Activated naive CD8-positive, alpha-beta T cell treated with anti-CD3 and anti-CD28 coated beads, Interleukin-2, amount 50 U/mL, for 24 hours (primary cell): ENCODE measurements around the gene ARID1B.

ENCODE experiments used
- ATAC-seq: fragments of 150-1000 bp; cut with Tn5 transposase; one replicate; pipeline ENCODE4 v1.10.0; 2021
- DNase-seq: peaks from one replicate; pipeline ENCODE4 v3.0.0; 2021
- H3K27ac Mint-ChIP-seq: one replicate; pipeline ENCODE4 v1.8.0; 2021; ENCODE audit warnings: mild to moderate bottlenecking, mixed read lengths
- H3K27me3 Mint-ChIP-seq: one replicate; pipeline ENCODE4 v1.8.0; 2021; ENCODE audit warnings: mixed read lengths
- H3K36me3 Mint-ChIP-seq: one replicate; pipeline ENCODE4 v1.8.0; 2021; ENCODE audit warnings: low read depth, mixed read lengths
- H3K4me1 Mint-ChIP-seq: one replicate; pipeline ENCODE4 v1.8.0; 2021; ENCODE audit warnings: mixed read lengths
- H3K4me3 Mint-ChIP-seq: one replicate; pipeline ENCODE4 v1.8.0; 2021; ENCODE audit warnings: mild to moderate bottlenecking, moderate library complexity, mixed read lengths
- H3K9me3 Mint-ChIP-seq: one replicate; pipeline ENCODE4 v1.8.0; 2021; ENCODE audit warnings: mixed read lengths

The ARID1B gene

DNA sequence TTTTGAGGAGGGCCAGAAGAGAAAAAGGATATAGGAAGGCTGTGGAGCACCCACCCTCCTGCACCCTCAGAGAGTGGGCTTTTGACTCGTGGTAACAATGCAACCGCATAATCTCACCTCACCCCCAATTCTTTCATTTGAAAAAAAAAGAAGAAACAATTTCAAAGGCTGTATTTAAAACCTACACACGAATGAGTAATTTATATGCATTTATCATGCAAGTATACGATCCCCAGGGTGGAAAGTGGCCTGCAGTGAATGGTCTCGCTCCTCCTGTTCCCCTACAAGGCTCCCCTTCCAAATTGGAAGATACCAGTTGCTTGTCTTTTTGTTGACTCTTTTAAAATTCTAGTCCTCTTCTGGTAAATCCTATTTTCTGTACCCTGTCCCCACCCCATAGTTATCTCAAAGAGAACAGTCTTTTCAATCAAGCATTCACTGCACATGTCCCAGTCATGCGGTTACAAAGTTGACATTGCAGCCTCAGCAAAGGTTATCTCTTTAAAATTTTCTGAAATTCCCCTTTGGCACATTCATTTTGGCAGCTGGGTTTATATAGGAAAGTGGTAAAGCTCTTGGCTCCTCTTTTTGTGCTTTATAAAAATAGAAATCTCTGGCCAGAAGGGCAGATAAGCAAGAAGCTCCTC, 110.6 kb downstream of the ARID1B start:
- no peaks in the 10 kb centered on the region for H3K27me3 Mint-ChIP-seq
- peak; percentile 42 for ATAC-seq
- peak overlapping the region; percentile 73 for H3K27ac Mint-ChIP-seq
- peaks cover 2% of the 10 kb centered on the region for H3K36me3 Mint-ChIP-seq
- no peak for DNase-seq
- peaks cover 61% of the 10 kb centered on the region for H3K4me1 Mint-ChIP-seq
- H3K9me3 Mint-ChIP-seq: no peaks in the 10 kb centered on the region
- H3K4me3 Mint-ChIP-seq: no peak overlapping the region

DNA sequence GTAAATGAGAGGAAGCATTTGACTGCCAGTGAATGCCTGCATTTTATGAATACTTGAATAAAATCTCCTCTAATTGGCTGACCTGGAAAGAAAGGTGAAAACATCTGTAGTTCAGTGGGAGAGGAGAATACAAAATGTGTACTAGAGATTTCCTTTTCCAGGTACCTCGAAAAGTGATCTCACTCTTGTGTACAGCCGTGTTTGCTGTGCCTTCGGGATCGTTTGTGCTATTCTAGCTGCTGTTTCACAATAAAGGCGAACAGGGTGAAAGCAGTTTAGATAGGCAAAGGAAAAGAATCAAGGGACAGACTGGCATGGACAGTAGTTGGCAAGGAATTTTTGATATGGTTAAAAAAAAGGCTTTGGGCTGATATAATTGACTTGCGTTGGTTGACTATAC, 112.3 kb downstream of the ARID1B start:
- no peak overlapping the region for H3K4me3 Mint-ChIP-seq
- DNase-seq (no peak), ATAC-seq (no peak)
- peaks cover 48% of the 10 kb centered on the region for H3K4me1 Mint-ChIP-seq
- no peaks in the 10 kb centered on the region for H3K9me3 Mint-ChIP-seq
- no peak overlapping the region for H3K27ac Mint-ChIP-seq
- H3K27me3 Mint-ChIP-seq: no peaks in the 10 kb centered on the region
- peaks cover 2% of the 10 kb centered on the region for H3K36me3 Mint-ChIP-seq

DNA sequence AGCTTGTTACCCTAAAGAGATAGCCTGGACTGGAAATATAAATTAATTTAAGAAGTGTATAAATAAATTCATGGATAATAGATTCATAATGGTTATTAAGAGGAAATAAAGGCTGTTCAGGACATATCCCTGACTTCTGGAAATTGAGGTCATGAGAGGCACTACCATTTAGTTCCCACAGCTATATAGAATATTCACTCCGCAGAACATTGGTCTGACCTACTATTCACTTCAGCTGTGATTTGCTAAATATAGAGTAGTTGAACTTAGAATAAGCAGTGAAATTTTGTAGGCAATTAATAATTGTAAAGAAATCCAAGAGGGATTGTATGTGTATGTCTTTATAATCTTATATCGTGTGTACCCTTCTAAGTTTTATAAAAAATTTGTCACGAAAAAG, 112.8 kb downstream of the ARID1B start:
- no peak for ATAC-seq
- Mint-ChIP-seq H3K4me1 (peaks cover 48% of the 10 kb centered on the region), H3K27me3 (no peaks in the 10 kb centered on the region), H3K4me3 (no peak overlapping the region), H3K36me3 (peaks cover 2% of the 10 kb centered on the region), H3K27ac (no peak overlapping the region), H3K9me3 (no peaks in the 10 kb centered on the region)
- DNase-seq: no peak

DNA sequence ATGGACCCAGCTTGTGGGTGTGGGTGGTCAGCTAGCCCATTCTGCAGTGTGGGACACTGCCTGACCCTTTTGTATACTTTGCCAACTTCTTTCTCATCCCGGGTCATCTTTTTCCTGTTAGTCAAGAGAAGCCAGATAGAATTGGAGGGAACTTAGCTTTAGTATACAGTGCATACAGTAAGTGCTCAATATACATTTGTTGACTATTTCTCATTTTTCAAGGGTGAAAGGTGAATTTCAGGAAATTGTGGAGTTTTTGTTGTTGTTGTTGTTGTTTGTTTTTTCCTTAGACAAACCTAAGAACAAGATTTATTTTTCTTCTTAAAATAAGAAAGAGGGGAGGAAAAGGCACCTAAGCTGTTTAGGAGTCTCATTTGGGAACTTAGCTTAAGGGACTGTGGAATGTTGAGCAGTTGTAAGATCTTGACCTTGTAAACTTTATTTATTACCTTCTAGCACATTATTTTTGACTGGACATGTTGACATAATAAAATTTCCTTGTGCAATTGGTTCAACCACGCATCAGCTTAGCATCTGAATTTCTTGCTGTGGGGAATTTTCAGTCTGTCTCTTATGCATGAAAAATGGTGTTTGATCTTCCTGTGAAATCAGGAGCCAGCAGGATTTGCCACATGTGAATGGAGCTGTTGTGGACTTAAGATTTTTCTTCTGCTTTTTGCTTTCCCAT, 113.6 kb downstream of the ARID1B start:
- peaks cover 47% of the 10 kb centered on the region for H3K4me1 Mint-ChIP-seq

DNA sequence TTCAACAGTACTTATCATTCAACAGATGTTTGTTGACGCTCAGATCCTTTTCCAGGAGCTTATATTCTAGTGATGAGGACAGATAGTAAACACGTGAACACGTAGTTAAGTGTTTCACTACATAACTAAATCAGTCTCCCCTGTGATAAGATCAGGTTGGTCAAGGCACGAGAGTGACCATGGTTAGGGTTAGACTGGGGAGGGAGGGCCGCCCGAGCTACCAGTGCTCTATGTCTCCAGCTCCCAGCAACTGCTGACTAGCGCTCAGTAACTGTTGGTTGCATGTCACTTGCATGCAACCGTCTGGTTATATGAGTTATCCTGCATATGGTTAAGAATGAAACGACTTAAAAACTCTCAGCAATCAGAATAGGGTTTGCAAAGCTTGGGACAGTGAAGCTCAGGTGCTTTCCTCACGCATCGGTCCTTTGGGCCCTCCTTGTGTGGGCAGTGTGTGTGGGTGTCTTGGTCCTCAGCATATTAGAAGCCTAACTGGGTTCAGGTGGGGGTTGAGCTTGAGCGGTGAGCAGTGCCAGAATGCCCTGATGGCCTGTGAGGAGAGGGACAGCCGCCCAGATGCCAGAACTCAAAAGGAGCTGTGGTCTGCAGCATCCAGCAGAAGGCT, 120.8 kb downstream of the ARID1B start:
- DNase-seq (no peak), ATAC-seq (no peak)
- Mint-ChIP-seq H3K36me3 (peaks cover 4% of the 10 kb centered on the region), H3K4me3 (no peak overlapping the region), H3K9me3 (no peaks in the 10 kb centered on the region), H3K4me1 (peaks cover 46% of the 10 kb centered on the region), H3K27me3 (no peaks in the 10 kb centered on the region), H3K27ac (no peak overlapping the region)

More for the DNA sequence above, 113.6 kb downstream of the ARID1B start:
- Mint-ChIP-seq H3K27ac (no peak overlapping the region), H3K9me3 (no peaks in the 10 kb centered on the region), H3K4me3 (no peak overlapping the region), H3K27me3 (no peaks in the 10 kb centered on the region), H3K36me3 (peaks cover 2% of the 10 kb centered on the region)
- ATAC-seq: no peak
- no peak for DNase-seq

DNA sequence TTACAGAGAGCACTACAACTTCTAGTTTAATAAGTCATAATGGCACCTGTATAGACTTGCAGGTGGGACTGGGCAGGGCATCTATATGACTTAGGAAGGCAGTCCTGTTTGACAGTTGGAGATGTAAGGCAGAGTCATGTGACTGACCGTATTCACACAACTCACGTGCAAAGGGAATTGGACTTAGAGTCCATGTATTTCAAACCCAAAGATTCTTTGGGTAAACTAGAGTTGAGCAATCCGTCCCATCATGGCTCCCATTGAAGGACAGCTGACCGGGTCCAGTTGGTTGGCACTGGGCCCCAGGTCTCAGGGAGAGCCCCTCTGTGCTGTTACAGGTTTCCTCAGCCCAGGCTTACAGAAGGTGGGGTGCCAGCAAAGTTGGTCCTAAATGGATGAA, 121.9 kb downstream of the ARID1B start:
- Mint-ChIP-seq H3K27me3 (no peaks in the 10 kb centered on the region), H3K36me3 (peaks cover 6% of the 10 kb centered on the region), H3K4me3 (no peak overlapping the region), H3K27ac (no peak overlapping the region), H3K9me3 (no peaks in the 10 kb centered on the region), H3K4me1 (peaks cover 42% of the 10 kb centered on the region)
- ATAC-seq (no peak), DNase-seq (no peak)

DNA sequence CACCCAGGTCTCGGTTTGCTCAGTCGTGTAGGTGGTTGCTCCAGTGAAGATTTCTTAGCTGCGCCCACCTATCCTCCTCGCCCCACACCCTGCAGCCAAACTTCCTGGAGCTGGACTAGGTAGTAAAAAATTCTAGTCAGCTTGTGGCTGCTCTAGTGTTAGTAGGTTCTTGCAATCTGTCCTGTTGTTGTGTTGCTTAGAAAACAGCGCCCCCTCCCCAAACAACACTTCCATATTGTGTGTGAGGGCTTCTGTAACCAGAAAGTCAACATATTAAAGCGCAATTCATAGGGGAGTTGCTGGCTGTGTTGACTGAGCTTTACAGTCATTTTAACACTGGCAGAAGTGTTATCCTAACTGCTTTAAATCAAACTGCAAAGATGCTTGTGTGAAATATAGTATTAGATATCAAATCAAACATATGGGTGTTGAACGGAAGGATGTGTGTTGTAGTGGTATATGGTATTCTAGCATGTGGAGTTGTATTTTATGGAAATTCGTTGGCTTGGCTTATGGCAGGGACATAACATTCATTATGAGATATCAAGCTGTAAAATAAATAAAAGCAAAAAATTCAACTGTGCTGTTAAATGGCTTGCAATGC, 122.5 kb downstream of the ARID1B start:
- Mint-ChIP-seq H3K9me3 (no peaks in the 10 kb centered on the region), H3K4me1 (peaks cover 42% of the 10 kb centered on the region), H3K4me3 (no peak overlapping the region), H3K27ac (no peak overlapping the region), H3K27me3 (no peaks in the 10 kb centered on the region), H3K36me3 (peaks cover 7% of the 10 kb centered on the region)
- ATAC-seq (no peak), DNase-seq (no peak)

DNA sequence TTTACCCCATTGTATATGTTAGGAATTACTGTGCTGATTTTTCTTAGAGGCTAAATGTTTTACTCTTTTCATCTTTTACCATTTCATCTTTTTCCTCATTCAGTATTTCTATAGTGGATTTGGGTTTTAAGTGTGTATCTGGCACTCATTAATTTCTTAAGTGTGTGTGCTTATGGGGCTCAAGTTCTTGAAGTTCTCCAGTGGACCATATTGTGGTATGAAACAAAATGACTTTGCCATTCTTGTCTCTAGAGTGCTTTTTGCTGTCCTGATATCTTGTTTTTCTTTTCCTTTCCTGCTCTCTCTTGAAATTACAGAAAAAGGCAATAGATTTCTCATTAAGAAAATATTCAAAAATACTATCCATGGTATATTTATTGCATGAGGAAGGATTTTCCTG, 123.1 kb downstream of the ARID1B start:
- no peak overlapping the region for H3K27ac Mint-ChIP-seq
- no peaks in the 10 kb centered on the region for H3K9me3 Mint-ChIP-seq
- no peak overlapping the region for H3K4me3 Mint-ChIP-seq
- DNase-seq (no peak), ATAC-seq (no peak)
- peaks cover 7% of the 10 kb centered on the region for H3K36me3 Mint-ChIP-seq
- no peaks in the 10 kb centered on the region for H3K27me3 Mint-ChIP-seq
- H3K4me1 Mint-ChIP-seq: peaks cover 37% of the 10 kb centered on the region

DNA sequence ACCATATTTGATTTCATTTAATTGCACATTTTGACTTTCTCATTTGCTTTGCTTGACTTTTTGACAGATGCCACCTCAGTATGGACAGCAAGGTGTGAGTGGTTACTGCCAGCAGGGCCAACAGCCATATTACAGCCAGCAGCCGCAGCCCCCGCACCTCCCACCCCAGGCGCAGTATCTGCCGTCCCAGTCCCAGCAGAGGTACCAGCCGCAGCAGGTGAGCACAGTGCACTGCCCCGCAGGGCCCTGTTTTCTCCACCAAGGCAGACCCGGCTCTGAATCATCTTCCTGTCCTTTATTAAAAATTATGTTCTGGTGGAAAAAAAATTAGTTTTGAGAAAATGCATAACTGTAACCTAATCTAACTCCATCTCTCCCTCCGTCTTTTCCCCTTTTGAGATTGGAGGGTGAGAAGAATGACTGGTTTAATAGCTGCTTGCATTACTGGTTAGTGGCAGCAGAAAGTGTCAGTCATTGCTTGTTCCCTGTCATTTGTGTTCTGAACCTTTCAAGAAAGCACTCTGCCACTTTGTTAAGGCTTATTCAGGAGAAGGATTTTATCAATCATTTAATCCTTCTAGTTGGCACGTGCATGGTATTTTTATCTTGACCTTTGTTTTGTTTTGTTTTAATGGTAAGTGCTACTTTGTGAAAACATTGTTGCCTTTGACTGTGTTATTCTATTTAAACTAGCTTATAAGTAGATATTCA, 124.3 kb downstream of the ARID1B start:
- no peaks in the 10 kb centered on the region for H3K27me3 Mint-ChIP-seq
- DNase-seq (no peak), ATAC-seq (no peak)
- peaks cover 10% of the 10 kb centered on the region for H3K36me3 Mint-ChIP-seq
- H3K4me1 Mint-ChIP-seq: peaks cover 43% of the 10 kb centered on the region
- H3K27ac Mint-ChIP-seq: no peak overlapping the region
- no peak overlapping the region for H3K4me3 Mint-ChIP-seq
- H3K9me3 Mint-ChIP-seq: no peaks in the 10 kb centered on the region

DNA sequence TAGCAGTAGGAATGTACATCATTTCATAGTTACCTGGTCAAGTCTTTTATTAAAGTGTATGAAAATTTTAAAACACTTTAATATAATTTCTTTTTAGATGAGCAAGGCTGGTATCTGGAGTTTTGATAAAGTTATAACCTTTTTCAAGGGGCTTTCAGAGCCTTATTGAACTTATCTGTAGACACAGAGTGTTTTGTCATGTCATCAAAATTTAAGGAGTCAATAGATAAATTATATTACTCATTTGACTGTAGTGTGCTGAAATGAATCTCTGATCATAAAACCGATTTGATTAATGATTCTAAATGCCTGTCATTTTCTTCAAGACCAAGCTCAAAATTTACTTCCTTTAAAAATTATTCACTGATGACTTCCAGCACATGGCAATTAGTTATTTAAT, 125.6 kb downstream of the ARID1B start:
- Mint-ChIP-seq H3K27me3 (no peaks in the 10 kb centered on the region), H3K4me1 (peaks cover 47% of the 10 kb centered on the region), H3K9me3 (no peaks in the 10 kb centered on the region), H3K4me3 (no peak overlapping the region), H3K36me3 (peaks cover 17% of the 10 kb centered on the region), H3K27ac (no peak overlapping the region)
- no peak for ATAC-seq
- DNase-seq: no peak

DNA sequence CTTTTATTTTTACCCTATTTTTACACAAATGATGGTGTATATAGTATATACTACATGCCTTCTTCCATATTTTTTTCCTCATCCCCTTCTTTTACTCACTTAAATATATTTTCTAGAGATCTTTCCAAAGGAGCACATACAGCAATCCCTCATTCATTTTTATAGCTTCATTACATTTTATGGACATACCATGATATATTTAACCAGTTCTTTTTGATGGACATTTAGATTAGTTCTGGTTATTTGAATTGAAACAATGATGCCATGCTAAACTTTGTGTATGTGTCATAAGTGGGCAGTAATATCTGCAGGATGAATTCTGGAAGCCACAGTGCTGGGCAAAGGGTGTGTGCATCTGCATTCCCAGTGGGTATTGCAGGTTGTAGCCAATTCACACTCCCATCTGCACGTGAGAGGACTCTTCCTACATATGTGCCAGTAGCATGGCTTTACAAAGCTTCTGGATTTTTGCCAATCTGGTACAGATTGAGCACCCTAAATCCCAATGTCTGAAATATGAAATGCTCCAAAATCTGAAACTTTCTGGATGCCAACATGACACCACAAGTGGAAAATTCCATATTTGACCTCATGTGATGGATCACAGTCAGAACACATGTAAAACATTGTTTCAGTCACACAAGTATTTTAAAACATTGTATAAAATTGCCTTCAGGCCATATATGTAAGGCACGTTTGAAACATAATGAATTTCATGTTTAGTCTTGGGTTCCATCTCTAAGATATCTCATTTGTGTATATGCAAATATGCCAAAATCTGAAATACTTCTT, 127.2 kb downstream of the ARID1B start:
- Mint-ChIP-seq H3K27me3 (no peaks in the 10 kb centered on the region), H3K36me3 (peaks cover 24% of the 10 kb centered on the region), H3K9me3 (no peaks in the 10 kb centered on the region), H3K4me1 (peaks cover 45% of the 10 kb centered on the region), H3K27ac (no peak overlapping the region), H3K4me3 (no peak overlapping the region)
- DNase-seq (no peak), ATAC-seq (no peak)

DNA sequence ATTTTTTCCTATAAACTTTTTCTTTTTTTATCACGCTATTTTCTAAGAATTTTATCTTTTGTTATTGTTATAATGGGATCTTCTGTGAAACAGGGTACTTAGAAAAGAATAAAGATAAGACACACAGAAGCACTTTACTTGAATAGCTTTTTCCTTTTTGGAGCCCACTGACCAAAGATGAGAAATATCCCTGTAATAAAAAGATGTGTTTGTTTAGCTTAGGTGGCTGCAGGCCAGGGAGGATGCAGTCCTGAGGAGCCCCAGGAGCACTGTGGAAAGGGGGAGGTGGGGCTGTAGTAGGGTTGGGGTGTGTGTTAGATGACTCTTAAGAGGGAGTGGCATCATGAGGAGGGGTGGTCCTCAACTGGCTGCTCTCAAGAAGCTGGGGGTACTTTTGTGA, 128.6 kb downstream of the ARID1B start:
- no peak overlapping the region for H3K27ac Mint-ChIP-seq
- no peak for ATAC-seq
- H3K9me3 Mint-ChIP-seq: no peaks in the 10 kb centered on the region
- H3K4me1 Mint-ChIP-seq: peaks cover 47% of the 10 kb centered on the region
- DNase-seq: no peak
- H3K36me3 Mint-ChIP-seq: peaks cover 24% of the 10 kb centered on the region
- no peak overlapping the region for H3K4me3 Mint-ChIP-seq
- no peaks in the 10 kb centered on the region for H3K27me3 Mint-ChIP-seq

DNA sequence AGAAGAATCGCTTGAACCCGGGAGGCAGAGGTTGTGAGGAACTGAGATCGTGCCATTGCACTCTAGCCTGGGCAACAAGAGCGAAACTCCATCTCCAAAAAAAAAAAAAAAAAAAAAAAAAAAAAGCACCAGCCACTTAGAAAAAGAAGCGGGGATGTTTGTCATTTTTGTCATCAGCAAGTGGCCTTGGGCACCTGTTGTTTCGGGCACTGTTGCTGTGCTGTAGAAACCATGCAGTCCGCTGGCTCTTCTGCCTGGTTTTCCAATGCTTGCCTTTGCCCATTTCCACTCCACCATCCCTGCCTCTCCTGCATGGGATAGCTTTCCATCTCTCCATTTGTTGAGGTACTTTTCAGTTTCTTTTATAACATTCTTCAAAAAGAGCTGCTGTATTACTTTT, 129.3 kb downstream of the ARID1B start:
- H3K36me3 Mint-ChIP-seq: peaks cover 24% of the 10 kb centered on the region
- no peak for ATAC-seq
- H3K4me3 Mint-ChIP-seq: no peak overlapping the region
- no peak overlapping the region for H3K27ac Mint-ChIP-seq
- H3K4me1 Mint-ChIP-seq: peaks cover 48% of the 10 kb centered on the region
- no peaks in the 10 kb centered on the region for H3K9me3 Mint-ChIP-seq
- no peaks in the 10 kb centered on the region for H3K27me3 Mint-ChIP-seq
- DNase-seq: no peak
